CD4-positive, alpha-beta T cell treated with Interleukin-4 for 1 hour (primary cell): ENCODE results near the gene PRG2.
"Not testable (repeated sequence)": the region's sequence is repeated elsewhere in the genome, so short reads cannot be mapped to it uniquely, and the experiment has no call there.

Experiments
- DNase-seq, 2 donors: peaks; one replicate each; pipeline ENCODE4 v3.0.0-alpha.2; 2020 to 2022

The PRG2 gene

GRCh38 chr11:57419146-57419545, 28.7 kb upstream of the PRG2 start:
- no peak for DNase-seq

- DNase-seq: no peak
These were observed 27.7 kb upstream of the PRG2 start for GRCh38 chr11:57418131-57418530.

- DNase-seq: no peak
These were observed 26.6 kb upstream of the PRG2 start for GRCh38 chr11:57417056-57417455.

- DNase-seq: no peak
These were observed 26.0 kb upstream of the PRG2 start for GRCh38 chr11:57416436-57416835.

- no peak for DNase-seq
These were observed 24.3 kb upstream of the PRG2 start for GRCh38 chr11:57414612-57415212.

GRCh38 chr11:57413681-57414080, 23.2 kb upstream of the PRG2 start:
- DNase-seq: no peak

- no peak for DNase-seq
These were observed 19.8 kb upstream of the PRG2 start for GRCh38 chr11:57410287-57410686.

GRCh38 chr11:57409321-57410100, 19.1 kb upstream of the PRG2 start:
- no peak for DNase-seq

- DNase-seq: no peak
These were observed 18.3 kb upstream of the PRG2 start for GRCh38 chr11:57408771-57409170.

GRCh38 chr11:57407941-57408475, 17.6 kb upstream of the PRG2 start:
- DNase-seq: no peak

- DNase-seq: no peak
These were observed 16.8 kb upstream of the PRG2 start for GRCh38 chr11:57407010-57407920.

- peak in 1 of 2 donors; percentile 32 for DNase-seq
These were observed 16.0 kb upstream of the PRG2 start for GRCh38 chr11:57406337-57406904.

GRCh38 chr11:57405271-57405860, 14.9 kb upstream of the PRG2 start:
- DNase-seq: no peak

GRCh38 chr11:57403802-57404147, 13.3 kb upstream of the PRG2 start:
- no peak for DNase-seq

GRCh38 chr11:57403003-57403801, 12.8 kb upstream of the PRG2 start:
- not testable (repeated sequence) for DNase-seq

- no peak for DNase-seq
These were observed 11.9 kb upstream of the PRG2 start for GRCh38 chr11:57402188-57403002.

GRCh38 chr11:57399972-57400578, 9.6 kb upstream of the PRG2 start:
- no peak for DNase-seq

GRCh38 chr11:57399221-57399620, 8.8 kb upstream of the PRG2 start:
- DNase-seq: no peak

- no peak for DNase-seq
These were observed 7.0 kb upstream of the PRG2 start for GRCh38 chr11:57397394-57397990.

- no peak for DNase-seq
These were observed 6.3 kb upstream of the PRG2 start for GRCh38 chr11:57396744-57397143.
